ENCODE results near the gene CDH5. TPM values are rescaled to one million over a fixed set of nuclear protein-coding genes. Genes with fewer than 3 reads are reported as not detected.

CDH5 gene
- polyA plus RNA-seq, 1 experiment, result not detected

DNA sequence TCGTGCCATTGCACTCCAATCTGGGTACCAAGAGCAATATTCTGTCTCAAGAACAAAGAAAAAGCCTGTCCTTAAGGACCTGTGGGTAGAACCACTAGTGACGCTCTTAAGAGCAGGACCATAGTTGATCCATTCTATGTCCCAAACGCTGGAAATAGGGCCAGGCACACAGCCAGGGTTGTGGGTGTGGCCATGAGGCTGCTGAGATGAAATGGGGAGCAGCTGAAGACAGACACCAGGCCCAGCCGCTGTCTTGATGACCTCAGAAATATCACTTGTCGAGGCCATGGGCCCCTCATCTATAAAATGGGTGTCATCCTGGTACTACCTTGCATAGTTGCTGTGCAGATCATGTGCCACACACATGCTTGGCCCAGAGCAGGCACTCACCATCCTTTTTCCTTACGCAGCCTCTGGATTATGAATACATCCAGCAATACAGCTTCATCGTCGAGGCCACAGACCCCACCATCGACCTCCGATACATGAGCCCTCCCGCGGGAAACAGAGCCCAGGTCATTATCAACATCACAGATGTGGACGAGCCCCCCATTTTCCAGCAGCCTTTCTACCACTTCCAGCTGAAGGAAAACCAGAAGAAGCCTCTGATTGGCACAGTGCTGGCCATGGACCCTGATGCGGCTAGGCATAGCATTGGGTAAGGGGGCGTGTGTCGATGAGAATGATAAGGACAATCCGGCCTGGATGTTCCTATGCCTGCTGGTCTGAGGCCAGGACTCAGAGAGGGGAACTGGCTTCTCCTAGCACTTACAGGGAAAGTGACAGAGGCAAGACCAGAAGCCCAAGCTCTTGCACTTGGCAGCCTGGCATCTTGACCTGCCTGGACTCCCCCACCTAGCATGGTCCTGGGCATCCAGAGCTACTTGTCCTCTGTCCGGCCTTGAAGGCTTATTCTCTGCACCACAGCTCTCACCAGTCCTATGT, 25.5 kb downstream of the CDH5 start:
- CTCF ChIA-PET, result interaction anchor here (1.5 to 2.0 kb wide), 3 partner anchors 13 to 35 kb away, joined by 5 to 7 read pairs (median 5); no protein-coding TSS in a partner anchor
- TF ChIP-seq, protein P1, sequence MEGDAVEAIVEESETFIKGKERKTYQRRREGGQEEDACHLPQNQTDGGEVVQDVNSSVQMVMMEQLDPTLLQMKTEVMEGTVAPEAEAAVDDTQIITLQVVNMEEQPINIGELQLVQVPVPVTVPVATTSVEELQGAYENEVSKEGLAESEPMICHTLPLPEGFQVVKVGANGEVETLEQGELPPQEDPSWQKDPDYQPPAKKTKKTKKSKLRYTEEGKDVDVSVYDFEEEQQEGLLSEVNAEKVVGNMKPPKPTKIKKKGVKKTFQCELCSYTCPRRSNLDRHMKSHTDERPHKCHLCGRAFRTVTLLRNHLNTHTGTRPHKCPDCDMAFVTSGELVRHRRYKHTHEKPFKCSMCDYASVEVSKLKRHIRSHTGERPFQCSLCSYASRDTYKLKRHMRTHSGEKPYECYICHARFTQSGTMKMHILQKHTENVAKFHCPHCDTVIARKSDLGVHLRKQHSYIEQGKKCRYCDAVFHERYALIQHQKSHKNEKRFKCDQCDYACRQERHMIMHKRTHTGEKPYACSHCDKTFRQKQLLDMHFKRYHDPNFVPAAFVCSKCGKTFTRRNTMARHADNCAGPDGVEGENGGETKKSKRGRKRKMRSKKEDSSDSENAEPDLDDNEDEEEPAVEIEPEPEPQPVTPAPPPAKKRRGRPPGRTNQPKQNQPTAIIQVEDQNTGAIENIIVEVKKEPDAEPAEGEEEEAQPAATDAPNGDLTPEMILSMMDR (IDR thresholded peaks at IDR 0.05; ENCODE audit: insufficient read depth, low read depth, low read length), result no peak
- no peaks in the 10 kb centered on the region for H3K36me3 ChIP-seq (ENCODE audit: control insufficient read depth, insufficient read depth, low read length)
- H3K27me3 ChIP-seq (ENCODE audit: control insufficient read depth, insufficient read depth, low read length), result peaks cover 2% of the 10 kb centered on the region
- POLR2A ChIA-PET, result no interaction called here
- DNase-seq (ENCODE audit: low read depth), result no peak
- no peak overlapping the region for H3K4me3 ChIP-seq (ENCODE audit: low read depth, low read length)

DNA sequence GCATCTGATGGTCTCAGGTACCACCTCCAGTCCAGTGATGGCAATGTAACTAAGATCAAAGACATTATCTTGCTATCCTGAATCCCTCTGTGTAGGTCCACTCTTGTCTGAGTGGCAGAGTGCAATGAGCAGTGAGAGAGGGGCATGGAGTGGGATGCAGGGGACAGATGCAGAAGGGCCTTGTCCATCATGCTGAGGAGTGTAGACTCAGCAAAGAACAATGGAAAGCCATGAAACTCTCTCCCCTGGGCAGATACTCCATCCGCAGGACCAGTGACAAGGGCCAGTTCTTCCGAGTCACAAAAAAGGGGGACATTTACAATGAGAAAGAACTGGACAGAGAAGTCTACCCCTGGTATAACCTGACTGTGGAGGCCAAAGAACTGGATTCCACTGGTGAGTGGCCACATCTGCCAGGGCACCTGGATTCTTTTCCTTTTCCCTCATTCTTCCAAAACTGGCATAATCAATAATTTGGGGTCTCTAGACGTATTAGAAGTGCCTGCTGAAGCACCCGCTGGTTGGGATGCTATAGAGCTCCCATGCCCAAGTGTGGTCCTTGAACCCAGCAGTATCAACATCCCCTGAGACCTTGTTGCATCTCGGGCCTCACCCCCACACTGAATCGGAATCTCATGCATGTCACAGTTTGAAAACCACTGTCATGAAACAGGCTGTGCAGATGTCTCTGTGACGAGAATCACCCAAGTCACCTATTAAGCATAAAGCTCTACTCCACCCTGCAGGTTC, 29.5 kb downstream of the CDH5 start:
- DNase-seq (ENCODE audit: low read depth), result no peak
- H3K27me3 ChIP-seq (ENCODE audit: control insufficient read depth, insufficient read depth, low read length), result peaks cover 7% of the 10 kb centered on the region
- H3K4me3 ChIP-seq (ENCODE audit: low read depth, low read length), result no peak overlapping the region
- POLR2A ChIA-PET, result interaction anchor here (0.6 kb wide), 1 partner anchor 799 kb away, joined by 3 read pairs; no protein-coding TSS in a partner anchor
- TF ChIP-seq, protein P1 (IDR thresholded peaks at IDR 0.05; ENCODE audit: insufficient read depth, low read depth, low read length), result no peak
- no peaks in the 10 kb centered on the region for H3K36me3 ChIP-seq (ENCODE audit: control insufficient read depth, insufficient read depth, low read length)
- CTCF ChIA-PET, result interaction anchor here (0.6 to 1.6 kb wide), 2 partner anchors 11 to 363 kb away, joined by 3 to 5 read pairs; no protein-coding TSS in a partner anchor

DNA sequence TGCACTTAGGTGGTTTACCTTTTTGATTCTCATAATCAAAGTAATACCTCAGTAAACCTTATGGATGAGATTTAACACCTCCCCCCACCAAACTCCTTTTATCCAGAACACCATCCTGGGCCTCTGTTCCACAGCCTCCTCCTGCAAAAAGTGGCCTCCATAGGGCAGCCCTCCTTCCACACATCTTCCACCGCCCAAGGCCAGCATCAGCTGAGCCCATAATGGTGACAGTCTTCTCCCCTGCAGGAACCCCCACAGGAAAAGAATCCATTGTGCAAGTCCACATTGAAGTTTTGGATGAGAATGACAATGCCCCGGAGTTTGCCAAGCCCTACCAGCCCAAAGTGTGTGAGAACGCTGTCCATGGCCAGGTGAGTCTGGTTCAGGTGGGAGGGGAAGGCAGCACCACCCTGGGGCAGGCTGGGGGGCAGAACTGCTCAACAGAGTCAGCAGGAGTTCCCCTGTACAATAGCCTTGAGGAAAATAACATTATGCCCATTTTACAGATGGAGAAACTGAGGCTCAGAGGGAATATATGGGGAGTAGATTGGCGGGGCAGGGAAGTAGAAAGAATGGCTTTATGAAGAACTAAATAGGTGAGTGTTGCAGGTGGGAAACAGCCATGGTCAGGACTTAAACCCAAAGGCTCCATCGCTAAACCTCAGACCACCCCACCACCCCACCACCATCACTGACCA, 31.4 kb downstream of the CDH5 start:
- no peak for DNase-seq (ENCODE audit: low read depth)
- POLR2A ChIA-PET, result no interaction called here
- CTCF ChIA-PET, result no interaction called here
- Histone ChIP-seq H3K4me3 (ENCODE audit: low read depth, low read length) (no peak overlapping the region), H3K36me3 (ENCODE audit: control insufficient read depth, insufficient read depth, low read length) (no peaks in the 10 kb centered on the region), H3K27me3 (ENCODE audit: control insufficient read depth, insufficient read depth, low read length) (peaks cover 7% of the 10 kb centered on the region)
- TF ChIP-seq, protein P1 (IDR thresholded peaks at IDR 0.05; ENCODE audit: insufficient read depth, low read depth, low read length), result no peak

DNA sequence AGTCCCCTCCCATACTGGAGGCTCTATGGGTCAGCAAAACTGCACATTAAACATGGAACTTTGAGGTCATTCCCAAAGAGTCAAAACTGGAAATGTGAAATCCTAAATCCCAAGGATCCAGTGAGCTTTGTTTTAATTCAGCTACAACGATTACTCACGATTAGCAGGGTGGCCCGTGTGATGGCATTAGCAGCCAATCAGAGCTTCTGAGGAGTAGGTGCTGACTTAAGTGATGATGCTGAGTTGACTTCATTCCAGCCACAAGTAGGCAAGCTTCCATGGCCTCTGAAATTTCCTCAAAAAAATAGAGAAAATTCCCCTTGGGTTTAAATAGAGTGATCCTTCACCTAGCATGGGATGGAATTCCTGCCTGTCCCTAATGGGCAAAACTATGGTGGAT, 32.5 kb downstream of the CDH5 start:
- Histone ChIP-seq H3K36me3 (ENCODE audit: control insufficient read depth, insufficient read depth, low read length) (no peaks in the 10 kb centered on the region), H3K4me3 (ENCODE audit: low read depth, low read length) (no peak overlapping the region), H3K27me3 (ENCODE audit: control insufficient read depth, insufficient read depth, low read length) (peaks cover 12% of the 10 kb centered on the region)
- TF ChIP-seq, protein P1 (IDR thresholded peaks at IDR 0.05; ENCODE audit: insufficient read depth, low read depth, low read length), result no peak
- POLR2A ChIA-PET, result no interaction called here
- DNase-seq (ENCODE audit: low read depth), result no peak
- CTCF ChIA-PET, result interaction anchor here (3.2 kb wide), 1 partner anchor 41 kb away, joined by 9 read pairs; no protein-coding TSS in a partner anchor
